ENCODE results near the gene RNF150. TPM values are rescaled to one million over a fixed set of nuclear protein-coding genes. Genes with fewer than 3 reads are reported as not detected.

RNF150 gene
- total RNA-seq, 1 experiment from 2014 or later, result 4.4 TPM

- Histone ChIP-seq H3T11ph (ENCODE audit: low read length) (no peak overlapping the region), H3K23ac (ENCODE audit: insufficient read length, low read depth, low read length) (no peak overlapping the region), H3K4me2 (ENCODE audit: insufficient read depth, insufficient read length, low read length) (no peak overlapping the region), H4K5ac (ENCODE audit: insufficient read length, low read depth, low read length) (no peak overlapping the region), H3K9ac (ENCODE audit: extremely low read depth, insufficient read length, low read length) (no peak overlapping the region), H3K18ac (ENCODE audit: insufficient read length, low read depth, low read length) (no peak overlapping the region), H2BK15ac (ENCODE audit: low read depth, low read length) (no peak overlapping the region), H3K4me1 (ENCODE audit: insufficient read depth, low read length) (peaks cover 3% of the 10 kb centered on the region; the same call in 1 of the 2 replicates), H3K4ac (ENCODE audit: low read depth, low read length) (no peak overlapping the region), H3K27ac (ENCODE audit: insufficient read length, low read depth, low read length) (no peak overlapping the region), H3K9me3 (ENCODE audit: control insufficient read depth, low read depth, low read length) (no peaks in the 10 kb centered on the region), H2BK12ac (ENCODE audit: insufficient read length, low read depth, low read length) (no peak overlapping the region), H3K56ac (ENCODE audit: insufficient read length, low read depth, low read length) (no peak overlapping the region), H3K23me2 (ENCODE audit: insufficient read length, low read depth, low read length, poor library complexity, severe bottlenecking) (no peaks in the 10 kb centered on the region), H4K91ac (ENCODE audit: insufficient read length, low read depth, low read length) (no peak overlapping the region), H2BK5ac (ENCODE audit: insufficient read length, low read length) (no peak overlapping the region), H3K79me1 (ENCODE audit: insufficient read depth, low read depth, low read length, poor library complexity, severe bottlenecking) (no peaks in the 10 kb centered on the region), H4K8ac (replicated peaks; ENCODE audit: insufficient read length, low read depth, low read length) (no peak overlapping the region), H3K27me3 (ENCODE audit: insufficient read depth, low read length) (no peaks in the 10 kb centered on the region), H3K14ac (ENCODE audit: insufficient read depth, low read length) (no peak overlapping the region; the same call in 1 of the 2 replicates), H2AK5ac (ENCODE audit: insufficient read length, low read length) (no peak overlapping the region), H2BK20ac (ENCODE audit: low read depth, low read length, poor library complexity, severe bottlenecking) (no peak overlapping the region), H2BK120ac (ENCODE audit: low read depth, low read length, poor library complexity, severe bottlenecking) (no peak overlapping the region), H4K20me1 (ENCODE audit: control insufficient read depth, insufficient read depth, insufficient read length) (no peaks in the 10 kb centered on the region), H3K79me2 (ENCODE audit: insufficient read depth, low read length) (no peaks in the 10 kb centered on the region), H2AFZ (ENCODE audit: low read length) (no peak overlapping the region)
- Mint-ChIP-seq H3K36me3 (ENCODE audit: insufficient read depth in 1 of 3, low read depth in 3 of 3) (no peaks in the 10 kb centered on the region), H3K4me1 (peaks cover 6 to 9% of the 10 kb centered on the region in 2 experiments), H3K27ac (peak overlapping the region in 2 of 3 experiments; percentile 34 to 40; a peak in 2 of 7 replicates), H3K27me3 (ENCODE audit: low read depth) (no peaks in the 10 kb centered on the region), H3K4me3 (no peak overlapping the region), H3K9me3 (no peaks in the 10 kb centered on the region)
- DNase-seq, result peak; percentile 60
- TF ChIP-seq CTCF (conservative IDR thresholded peaks at IDR 0.05), result no peak
- no CpG with 5 or more reads among the region's 6 CpGs for WGBS (ENCODE audit: extremely low coverage, insufficient read length, low lambda C conversion rate)
Observed at GRCh38 chr4:140856621-140857062, 276.6 kb downstream of the RNF150 start.
